Lower leg skin (tissue), 3 donors: ENCODE measurements around the gene LHFPL2.

ENCODE experiments used
- CTCF ChIP-seq, 3 donors: fragments of 450-650 bp; IDR thresholded peaks; one replicate each; pipeline ENCODE4 v1.5.1; 2016; ENCODE audit warnings: antibody characterized with exemption in 3 of 3, mild to moderate bottlenecking in 3 of 3, moderate library complexity in 2 of 3
- POLR2A ChIP-seq, 2 donors: fragments of 450-650 bp; IDR thresholded peaks; one replicate each; pipeline ENCODE4 v1.6.1; 2016 to 2017; ENCODE audit warnings: antibody characterized with exemption in 2 of 2, mild to moderate bottlenecking in 1 of 2, moderate library complexity in 1 of 2

GRCh38 chr5:78626009-78626571 lies 22.5 kb downstream of the LHFPL2 start:
- TF ChIP-seq CTCF (IDR thresholded peaks at IDR 0.05) (no peak), POLR2A (IDR thresholded peaks at IDR 0.05) (no peak)
